ENCODE results near the gene ZCCHC7.

GRCh38 chr9:37229882-37230482 is 109.6 kb downstream of the ZCCHC7 start:
- TF ChIP-seq REST (IDR thresholded peaks at IDR 0.05; ENCODE audit: unreplicated experiment) (no peak), CTCF (conservative IDR thresholded peaks at IDR 0.05; ENCODE audit: low read depth in 2 of 2) (no peak), POLR2AphosphoS5 (IDR thresholded peaks at IDR 0.05; ENCODE audit: low read depth) (no peak), CREB1 (CRISPR knock-in tag; IDR thresholded peaks at IDR 0.05; ENCODE audit: low read depth) (no peak), EZH2 (IDR thresholded peaks at IDR 0.05; ENCODE audit: low read depth, unreplicated experiment) (no peak), STAT1 (IDR thresholded peaks at IDR 0.05; ENCODE audit: unreplicated experiment) (no peak), ZNF462 (CRISPR knock-in tag; IDR thresholded peaks at IDR 0.05) (no peak)
- TF ChIP-seq, protein P1, sequence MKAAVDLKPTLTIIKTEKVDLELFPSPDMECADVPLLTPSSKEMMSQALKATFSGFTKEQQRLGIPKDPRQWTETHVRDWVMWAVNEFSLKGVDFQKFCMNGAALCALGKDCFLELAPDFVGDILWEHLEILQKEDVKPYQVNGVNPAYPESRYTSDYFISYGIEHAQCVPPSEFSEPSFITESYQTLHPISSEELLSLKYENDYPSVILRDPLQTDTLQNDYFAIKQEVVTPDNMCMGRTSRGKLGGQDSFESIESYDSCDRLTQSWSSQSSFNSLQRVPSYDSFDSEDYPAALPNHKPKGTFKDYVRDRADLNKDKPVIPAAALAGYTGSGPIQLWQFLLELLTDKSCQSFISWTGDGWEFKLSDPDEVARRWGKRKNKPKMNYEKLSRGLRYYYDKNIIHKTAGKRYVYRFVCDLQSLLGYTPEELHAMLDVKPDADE (IDR thresholded peaks at IDR 0.05): no peak
